ENCODE data around the gene MRPS10. TPM values are rescaled to one million over a fixed set of nuclear protein-coding genes. Genes with fewer than 3 reads are reported as not detected.
A peak's percentile ranks its signal among the peaks of the same experiment; 100 is the strongest.

MRPS10 gene
- total RNA-seq (2021; ENCODE audit: unreplicated experiment) (62.1 TPM), Bru-seq, nascent RNA (percentile 95 among the genes with signal in this experiment), BruChase-seq, experiment 1, labeled RNA remaining after a 6-hour chase (percentile 98 among the genes with signal in this experiment), BruChase-seq, experiment 2, labeled RNA remaining after a 2-hour chase (percentile 95 among the genes with signal in this experiment)
- polyA plus RNA-seq (2012), result 24.8 and 34.6 TPM in 2 replicates
- long read RNA-seq, transcript MRPS10-201 (7 exons, 2,110 nt), result major isoform, 131 of 181 reads
- long read RNA-seq, partial matches to known transcripts, result 0 of 181 reads
- long read RNA-seq, other reads (novel, unspliced or antisense), result 50 of 181 reads

GRCh38 chr6:42217519-42218367 lies at the start of gene MRPS10:
Gene MRPS10 (minus strand): TSS chr6:42217861. CDS start chr6:42217849, 12 bp downstream.
- peaks cover 8 to 59% of the 10 kb centered on the region in 2 experiments; a peak in 3 of 4 replicates for H3K4me1 ChIP-seq (ENCODE audit: control insufficient read depth in 1 of 2, insufficient read depth in 2 of 2, low read length in 2 of 2)
- ChIA-PET RAD21 (ENCODE audit: low non-redundant PET in 1 of 2, low total read pairs in 2 of 2, uncharacterized antibody in 2 of 2, unreplicated experiment in 2 of 2) (no interaction called here), POLR2A (interaction anchor here (1.1 to 1.4 kb wide), 3 partner anchors 9 to 330 kb away, joined by 3 to 8 read pairs (median 3); no protein-coding TSS in a partner anchor), CTCF (interaction anchor here (1.0 to 1.1 kb wide), 2 partner anchors 330 to 431 kb away, joined by 3 to 4 read pairs; partner anchors contain the start of gene TOMM6)
- peak within 1 kb of the TSS; percentile 68 for H3K27ac ChIP-seq (ENCODE audit: low read depth, low read length)
- no peaks in the 10 kb centered on the region for H3K9me3 ChIP-seq (ENCODE audit: control insufficient read depth in 1 of 2, insufficient read depth in 1 of 2, low read depth in 1 of 2, low read length in 2 of 2)
- intact Hi-C loops (cut with micrococcal nuclease), result loop anchor here (10.0 kb wide), 1 partner anchor 433 kb away; the partner anchor contains the start of genes PRICKLE4 and TOMM6
- peak within 1 kb of the TSS; percentile 72 to 97 for H3K4me3 ChIP-seq (replicated peaks in 1 of 2; ENCODE audit: low read depth in 1 of 2, low read length in 2 of 2)
- H3K27me3 ChIP-seq (ENCODE audit: insufficient read depth, low read length), result no peaks in the 10 kb centered on the region
- H4K20me1 ChIP-seq (ENCODE audit: insufficient read depth), result no peaks in the 10 kb centered on the region
- BruUV-seq (replicated peaks), result TSS peak; percentile 65
- H3K9me2 ChIP-seq (ENCODE audit: insufficient read depth), result no peaks in the 10 kb centered on the region
- DNase-seq (ENCODE audit: low read depth, low spot score), result peak; percentile 95
- peak within 1 kb of the TSS; percentile 57 for H2AFZ ChIP-seq (ENCODE audit: low read depth, low read length, poor library complexity, severe bottlenecking)
- peak within 1 kb of the TSS; percentile 91 for H3K4me2 ChIP-seq (ENCODE audit: low read length)
- peaks cover 8 to 11% of the 10 kb centered on the region in 2 experiments; a peak in 2 of 4 replicates for H3K36me3 ChIP-seq (ENCODE audit: control insufficient read depth in 1 of 2, insufficient read depth in 2 of 2, low read length in 2 of 2)
- H3K79me2 ChIP-seq (ENCODE audit: insufficient read depth, low read length), result peaks cover 46% of the 10 kb centered on the region
- peak within 1 kb of the TSS; percentile 84 for H3K9ac ChIP-seq (ENCODE audit: low read length)
- ATAC-seq, result peak; percentile 95
- TF ChIP-seq POLR2AphosphoS5 (IDR thresholded peaks at IDR 0.05; ENCODE audit: low read depth, low read length) (peak; percentile 93), ZBTB33 (IDR thresholded peaks at IDR 0.05; ENCODE audit: extremely low read depth, insufficient replicate concordance, low read length) (peak; percentile 60), FOSL1 (IDR thresholded peaks at IDR 0.05; ENCODE audit: low read depth) (0 out of 2 replicates have a peak, but pooled peaks have one; percentile 3), POLR2A (IDR thresholded peaks at IDR 0.05; ENCODE audit: borderline replicate concordance, extremely low read depth, insufficient read depth, insufficient read length) (peak; percentile 71), MAX (IDR thresholded peaks at IDR 0.05) (peak; percentile 83), ZNF274 (IDR thresholded peaks at IDR 0.05; ENCODE audit: low read depth, low read length) (no peak), RAD21 (IDR thresholded peaks at IDR 0.05; ENCODE audit: low read depth) (peak; percentile 19; the same call in 1 of the 2 replicates), TCF7L2 (IDR thresholded peaks at IDR 0.05; ENCODE audit: borderline replicate concordance, extremely low read depth, insufficient read depth, insufficient read length) (no peak), ATF3 (IDR thresholded peaks at IDR 0.05) (no peak), SP1 (IDR thresholded peaks at IDR 0.05; ENCODE audit: low read depth) (peak; percentile 76), REST (IDR thresholded peaks at IDR 0.05; ENCODE audit: low read depth) (no peak), CEBPB (IDR thresholded peaks at IDR 0.05; ENCODE audit: low read depth) (0 out of 2 replicates have a peak, but pooled peaks have one; percentile 13), EZH2 (IDR thresholded peaks at IDR 0.05) (no peak), EGR1 (IDR thresholded peaks at IDR 0.05; ENCODE audit: low read depth) (peak; percentile 75), CTCF (IDR thresholded peaks at IDR 0.05 in 2 of 3, conservative IDR thresholded peaks at IDR 0.05 in 1 of 3; ENCODE audit: borderline replicate concordance in 1 of 3, insufficient read depth in 1 of 3, low read depth in 2 of 3, low read length in 2 of 3) (no peak)
